GM23338 (cell line): Measurements from ENCODE around the gene DVL1. TPM values are rescaled to one million over a fixed set of nuclear protein-coding genes. Genes with fewer than 3 reads are reported as not detected.

Source experiments
- ATAC-seq: fragments of 200-7000 bp; cut with Tn5 transposase; 3 replicates; pipeline ENCODE4 v1.9.1; 2020
- DNase-seq: peaks from one replicate; pipeline ENCODE4 v3.0.0-alpha.2; 2015; ENCODE audit warnings: low spot score
- H2AFZ ChIP-seq: fragments of 200-600 bp; sonication (generic); 2 replicates; pipeline ENCODE4 v1.8.0; 2016; ENCODE audit warnings: antibody characterized with exemption, mild to moderate bottlenecking, moderate library complexity
- H3F3A ChIP-seq: fragments of 200-600 bp; sonication (generic); replicated peaks from 2 replicates; pipeline ENCODE4 v1.8.0; 2017; ENCODE audit warnings: antibody characterized with exemption, mixed run types, low read depth
- H3K27ac ChIP-seq: fragments of 200-600 bp; sonication (generic); 2 replicates; pipeline ENCODE4 v1.6.1; 2016; ENCODE audit warnings: low read depth
- H3K27me3 ChIP-seq: fragments of 200-600 bp; sonication (generic); 2 replicates; pipeline ENCODE4 v1.8.0; 2016; ENCODE audit warnings: mild to moderate bottlenecking, mixed run types, moderate library complexity; ENCODE audit not compliant: insufficient read depth
- H3K36me3 ChIP-seq: fragments of 200-600 bp; sonication (generic); 2 replicates; pipeline ENCODE4 v1.8.0; 2016; ENCODE audit warnings: mild to moderate bottlenecking; ENCODE audit not compliant: insufficient read depth
- H3K4me1 ChIP-seq: fragments of 200-600 bp; sonication (generic); 2 replicates; pipeline ENCODE4 v1.8.0; 2016; ENCODE audit warnings: mild to moderate bottlenecking, moderate library complexity; ENCODE audit not compliant: insufficient read depth
- H3K4me2 ChIP-seq: fragments of 200-600 bp; sonication (generic); 2 replicates; pipeline ENCODE4 v1.7.1; 2017; ENCODE audit warnings: mixed run types
- H3K4me3 ChIP-seq: fragments of 200-600 bp; sonication (generic); 2 replicates; pipeline ENCODE4 v1.6.1; 2016; ENCODE audit warnings: mixed run types
- H3K79me2 ChIP-seq: fragments of 200-600 bp; sonication (generic); replicated peaks from 2 replicates; pipeline ENCODE4 v1.8.0; 2017; ENCODE audit warnings: mild to moderate bottlenecking; ENCODE audit not compliant: insufficient read depth
- H3K9me2 ChIP-seq: fragments of 200-600 bp; sonication (generic); 2 replicates; pipeline ENCODE4 v1.8.0; 2017; ENCODE audit not compliant: insufficient read depth
- H4K20me1 ChIP-seq: fragments of 200-600 bp; sonication (generic); replicated peaks from 2 replicates; pipeline ENCODE4 v1.8.0; 2017; ENCODE audit warnings: mild to moderate bottlenecking; ENCODE audit not compliant: insufficient read depth
- H3K27ac Mint-ChIP-seq: 2 replicates; pipeline ENCODE4 v1.8.0; 2020; ENCODE audit warnings: inconsistent platforms, mild to moderate bottlenecking, moderate library complexity, mixed read lengths
- H3K27me3 Mint-ChIP-seq: 3 replicates; pipeline ENCODE4 v1.8.0; 2022; ENCODE audit warnings: low read depth, mild to moderate bottlenecking, moderate library complexity, mixed read lengths, inconsistent platforms; ENCODE audit not compliant: insufficient read depth, poor library complexity
- H3K36me3 Mint-ChIP-seq: 3 replicates; pipeline ENCODE4 v1.8.0; 2021; ENCODE audit warnings: low read depth, mild to moderate bottlenecking, inconsistent platforms, moderate library complexity, mixed read lengths
- H3K4me1 Mint-ChIP-seq: 3 replicates; pipeline ENCODE4 v1.8.0; 2020; ENCODE audit warnings: mild to moderate bottlenecking, inconsistent platforms, mixed read lengths
- H3K4me3 Mint-ChIP-seq: 3 replicates; pipeline ENCODE4 v1.8.0; 2021; ENCODE audit warnings: moderate library complexity, mild to moderate bottlenecking, inconsistent platforms, mixed read lengths
- H3K9me3 Mint-ChIP-seq: 3 replicates; pipeline ENCODE4 v1.8.0; 2020; ENCODE audit warnings: moderate library complexity, mild to moderate bottlenecking, inconsistent platforms, mixed read lengths
- EZH2 ChIP-seq: fragments of 200-600 bp; sonication (generic); IDR thresholded peaks from one replicate; pipeline ENCODE4 v1.8.0; 2017; ENCODE audit warnings: antibody characterized with exemption, mild to moderate bottlenecking, low read depth; ENCODE audit not compliant: unreplicated experiment
- EZH2phosphoT487 ChIP-seq: fragments of 200-600 bp; sonication (generic); IDR thresholded peaks from one replicate; pipeline ENCODE4 v1.8.1; 2018; ENCODE audit warnings: antibody characterized with exemption; ENCODE audit not compliant: unreplicated experiment
- JUNB ChIP-seq: IDR thresholded peaks from one replicate; pipeline ENCODE4 v1.6.1; 2016; ENCODE audit warnings: antibody characterized with exemption; ENCODE audit not compliant: unreplicated experiment
- NANOG ChIP-seq: IDR thresholded peaks from 2 replicates; pipeline ENCODE4 v1.6.1; 2016; ENCODE audit warnings: antibody characterized with exemption, borderline replicate concordance
- POLR2AphosphoS5 ChIP-seq: IDR thresholded peaks from 2 replicates; pipeline ENCODE4 v1.6.1; 2016; ENCODE audit warnings: antibody characterized with exemption, low read depth
- REST ChIP-seq: IDR thresholded peaks from one replicate; pipeline ENCODE4 v1.6.1; 2018; ENCODE audit warnings: antibody characterized with exemption; ENCODE audit not compliant: unreplicated experiment
- STAT1 ChIP-seq: IDR thresholded peaks from one replicate; pipeline ENCODE4 v1.6.1; 2016; ENCODE audit warnings: antibody characterized with exemption; ENCODE audit not compliant: unreplicated experiment
- ZNF114 ChIP-seq: fragments of 250-450 bp; sonication (Bioruptor Pico); IDR thresholded peaks from 2 replicates; pipeline ENCODE4 v1.5.0; 2020; ENCODE audit warnings: mild to moderate bottlenecking, moderate library complexity
- polyA plus RNA-seq: library from polyadenylated mRNA; unstranded; fragments of >200 nt; fragmentation: Nextera tagmentation; extraction: Ambion mirVana; gene quantifications from 2 replicates; pipeline ENCODE4 v1.2.1, GENCODE V29; 2016
- total RNA-seq: library from RNA; depleted of rRNA; stranded (reverse); fragments of >200 nt; shearing (Covaris generic); gene quantifications from 2 replicates; pipeline ENCODE4 v1.2.3, GENCODE V29; 2014
- TF ChIP-seq, protein P1 (sequence below), 2 experiments: fragments of 200-600 bp in 1 of 2; sonication (generic) in 1 of 2; conservative IDR thresholded peaks; 2 replicates each; pipeline versions ENCODE4 v1.5.1 to v1.6.1; 2016 to 2017; ENCODE audit warnings: antibody characterized with exemption in 2 of 2, low read depth in 2 of 2, mild to moderate bottlenecking in 2 of 2, moderate library complexity in 1 of 2
- TF ChIP-seq, protein P2 (sequence below): IDR thresholded peaks from 2 replicates; pipeline ENCODE4 v1.6.1; 2016; ENCODE audit warnings: antibody characterized with exemption

The DVL1 gene
- total and polyA plus RNA-seq, 2 experiments from 2014 or later: 13.5 to 69.7 TPM

DNA sequence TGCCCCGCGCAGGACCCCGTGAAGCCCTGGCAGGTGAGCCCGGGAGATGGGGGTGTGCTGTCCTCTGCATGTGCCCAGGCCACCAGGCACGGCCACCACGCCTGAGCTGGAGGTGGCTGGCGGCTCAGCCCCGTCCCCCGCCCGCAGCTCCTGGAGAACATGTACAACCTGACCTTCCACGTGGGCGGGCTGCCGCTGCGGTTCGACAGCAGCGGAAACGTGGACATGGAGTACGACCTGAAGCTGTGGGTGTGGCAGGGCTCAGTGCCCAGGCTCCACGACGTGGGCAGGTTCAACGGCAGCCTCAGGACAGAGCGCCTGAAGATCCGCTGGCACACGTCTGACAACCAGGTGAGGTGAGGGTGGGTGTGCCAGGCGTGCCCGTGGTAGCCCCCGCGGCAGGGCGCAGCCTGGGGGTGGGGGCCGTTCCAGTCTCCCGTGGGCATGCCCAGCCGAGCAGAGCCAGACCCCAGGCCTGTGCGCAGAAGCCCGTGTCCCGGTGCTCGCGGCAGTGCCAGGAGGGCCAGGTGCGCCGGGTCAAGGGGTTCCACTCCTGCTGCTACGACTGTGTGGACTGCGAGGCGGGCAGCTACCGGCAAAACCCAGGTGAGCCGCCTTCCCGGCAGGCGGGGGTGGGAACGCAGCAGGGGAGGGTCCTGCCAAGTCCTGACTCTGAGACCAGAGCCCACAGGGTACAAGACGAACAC is 16.3 kb downstream of the DVL1 start:
- Histone ChIP-seq H3K36me3 (no peaks in the 10 kb centered on the region), H3K4me1 (no peaks in the 10 kb centered on the region), H3K27ac (no peak overlapping the region), H3K9me2 (no peaks in the 10 kb centered on the region), H2AFZ (no peak overlapping the region), H3K79me2 (no peaks in the 10 kb centered on the region), H4K20me1 (no peaks in the 10 kb centered on the region), H3F3A (peaks cover 18% of the 10 kb centered on the region; the same call in 1 of the 2 replicates), H3K4me3 (no peak overlapping the region), H3K4me2 (no peak overlapping the region), H3K27me3 (no peaks in the 10 kb centered on the region)
- Mint-ChIP-seq H3K27me3 (peaks cover 10% of the 10 kb centered on the region), H3K36me3 (peaks cover 5% of the 10 kb centered on the region; the same call in 2 of the 3 replicates), H3K27ac (no peak overlapping the region), H3K9me3 (no peaks in the 10 kb centered on the region), H3K4me1 (no peaks in the 10 kb centered on the region), H3K4me3 (no peak overlapping the region)
- ATAC-seq (no peak), DNase-seq (no peak)
- TF ChIP-seq, protein P1, sequence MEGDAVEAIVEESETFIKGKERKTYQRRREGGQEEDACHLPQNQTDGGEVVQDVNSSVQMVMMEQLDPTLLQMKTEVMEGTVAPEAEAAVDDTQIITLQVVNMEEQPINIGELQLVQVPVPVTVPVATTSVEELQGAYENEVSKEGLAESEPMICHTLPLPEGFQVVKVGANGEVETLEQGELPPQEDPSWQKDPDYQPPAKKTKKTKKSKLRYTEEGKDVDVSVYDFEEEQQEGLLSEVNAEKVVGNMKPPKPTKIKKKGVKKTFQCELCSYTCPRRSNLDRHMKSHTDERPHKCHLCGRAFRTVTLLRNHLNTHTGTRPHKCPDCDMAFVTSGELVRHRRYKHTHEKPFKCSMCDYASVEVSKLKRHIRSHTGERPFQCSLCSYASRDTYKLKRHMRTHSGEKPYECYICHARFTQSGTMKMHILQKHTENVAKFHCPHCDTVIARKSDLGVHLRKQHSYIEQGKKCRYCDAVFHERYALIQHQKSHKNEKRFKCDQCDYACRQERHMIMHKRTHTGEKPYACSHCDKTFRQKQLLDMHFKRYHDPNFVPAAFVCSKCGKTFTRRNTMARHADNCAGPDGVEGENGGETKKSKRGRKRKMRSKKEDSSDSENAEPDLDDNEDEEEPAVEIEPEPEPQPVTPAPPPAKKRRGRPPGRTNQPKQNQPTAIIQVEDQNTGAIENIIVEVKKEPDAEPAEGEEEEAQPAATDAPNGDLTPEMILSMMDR (conservative IDR thresholded peaks at IDR 0.05; ENCODE audit: low read depth in 2 of 2): no peak
- TF ChIP-seq POLR2AphosphoS5: no peak; the same call in 1 of the 2 replicates

- ATAC-seq: no peak
- H2AFZ ChIP-seq: no peak overlapping the region
- H3F3A ChIP-seq: peaks cover 18% of the 10 kb centered on the region; the same call in 1 of the 2 replicates
- Mint-ChIP-seq H3K36me3 (peaks cover 5% of the 10 kb centered on the region; the same call in 2 of the 3 replicates), H3K27ac (no peak overlapping the region), H3K4me3 (no peak overlapping the region), H3K4me1 (no peaks in the 10 kb centered on the region), H3K9me3 (no peaks in the 10 kb centered on the region), H3K27me3 (peaks cover 10% of the 10 kb centered on the region)
- H3K9me2 ChIP-seq: no peaks in the 10 kb centered on the region
- no peaks in the 10 kb centered on the region for H3K36me3 ChIP-seq
- no peak overlapping the region for H3K4me2 ChIP-seq
- DNase-seq: no peak
- H4K20me1 ChIP-seq: no peaks in the 10 kb centered on the region
- H3K4me3 ChIP-seq: no peak overlapping the region
- no peaks in the 10 kb centered on the region for H3K4me1 ChIP-seq
- no peaks in the 10 kb centered on the region for H3K79me2 ChIP-seq
- no peaks in the 10 kb centered on the region for H3K27me3 ChIP-seq
- no peak overlapping the region for H3K27ac ChIP-seq
- TF ChIP-seq EZH2phosphoT487: no peak
- TF ChIP-seq ZNF114 (CRISPR knock-in tag): no peak
- TF ChIP-seq EZH2: no peak
- TF ChIP-seq, protein P1 (conservative IDR thresholded peaks at IDR 0.05; ENCODE audit: low read depth in 2 of 2): no peak
- TF ChIP-seq JUNB: no peak
- TF ChIP-seq REST: no peak
- TF ChIP-seq, protein P2, sequence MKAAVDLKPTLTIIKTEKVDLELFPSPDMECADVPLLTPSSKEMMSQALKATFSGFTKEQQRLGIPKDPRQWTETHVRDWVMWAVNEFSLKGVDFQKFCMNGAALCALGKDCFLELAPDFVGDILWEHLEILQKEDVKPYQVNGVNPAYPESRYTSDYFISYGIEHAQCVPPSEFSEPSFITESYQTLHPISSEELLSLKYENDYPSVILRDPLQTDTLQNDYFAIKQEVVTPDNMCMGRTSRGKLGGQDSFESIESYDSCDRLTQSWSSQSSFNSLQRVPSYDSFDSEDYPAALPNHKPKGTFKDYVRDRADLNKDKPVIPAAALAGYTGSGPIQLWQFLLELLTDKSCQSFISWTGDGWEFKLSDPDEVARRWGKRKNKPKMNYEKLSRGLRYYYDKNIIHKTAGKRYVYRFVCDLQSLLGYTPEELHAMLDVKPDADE: no peak
- TF ChIP-seq STAT1: no peak
- TF ChIP-seq NANOG: no peak
- TF ChIP-seq POLR2AphosphoS5: no peak; the same call in 1 of the 2 replicates
Observed at GRCh38 chr1:1332031-1332755, 17.0 kb downstream of the DVL1 start.
